ENCODE data around the gene KDM6A.

The KDM6A gene

GRCh38 chrX:44914532-44915198 is 41.7 kb downstream of the KDM6A start:
- no peak for TF ChIP-seq ZFX (IDR thresholded peaks at IDR 0.05; ENCODE audit: borderline replicate concordance)
- TF ChIP-seq, protein P1, sequence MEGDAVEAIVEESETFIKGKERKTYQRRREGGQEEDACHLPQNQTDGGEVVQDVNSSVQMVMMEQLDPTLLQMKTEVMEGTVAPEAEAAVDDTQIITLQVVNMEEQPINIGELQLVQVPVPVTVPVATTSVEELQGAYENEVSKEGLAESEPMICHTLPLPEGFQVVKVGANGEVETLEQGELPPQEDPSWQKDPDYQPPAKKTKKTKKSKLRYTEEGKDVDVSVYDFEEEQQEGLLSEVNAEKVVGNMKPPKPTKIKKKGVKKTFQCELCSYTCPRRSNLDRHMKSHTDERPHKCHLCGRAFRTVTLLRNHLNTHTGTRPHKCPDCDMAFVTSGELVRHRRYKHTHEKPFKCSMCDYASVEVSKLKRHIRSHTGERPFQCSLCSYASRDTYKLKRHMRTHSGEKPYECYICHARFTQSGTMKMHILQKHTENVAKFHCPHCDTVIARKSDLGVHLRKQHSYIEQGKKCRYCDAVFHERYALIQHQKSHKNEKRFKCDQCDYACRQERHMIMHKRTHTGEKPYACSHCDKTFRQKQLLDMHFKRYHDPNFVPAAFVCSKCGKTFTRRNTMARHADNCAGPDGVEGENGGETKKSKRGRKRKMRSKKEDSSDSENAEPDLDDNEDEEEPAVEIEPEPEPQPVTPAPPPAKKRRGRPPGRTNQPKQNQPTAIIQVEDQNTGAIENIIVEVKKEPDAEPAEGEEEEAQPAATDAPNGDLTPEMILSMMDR (IDR thresholded peaks at IDR 0.05), result no peak
- no peak overlapping the region for H3K27ac ChIP-seq

- H3K27ac ChIP-seq, result no peak overlapping the region
- TF ChIP-seq ZFX (IDR thresholded peaks at IDR 0.05; ENCODE audit: borderline replicate concordance), result no peak
- TF ChIP-seq, protein P1 (IDR thresholded peaks at IDR 0.05), result no peak
Observed at GRCh38 chrX:44915361-44915868, 42.4 kb downstream of the KDM6A start.

DNA sequence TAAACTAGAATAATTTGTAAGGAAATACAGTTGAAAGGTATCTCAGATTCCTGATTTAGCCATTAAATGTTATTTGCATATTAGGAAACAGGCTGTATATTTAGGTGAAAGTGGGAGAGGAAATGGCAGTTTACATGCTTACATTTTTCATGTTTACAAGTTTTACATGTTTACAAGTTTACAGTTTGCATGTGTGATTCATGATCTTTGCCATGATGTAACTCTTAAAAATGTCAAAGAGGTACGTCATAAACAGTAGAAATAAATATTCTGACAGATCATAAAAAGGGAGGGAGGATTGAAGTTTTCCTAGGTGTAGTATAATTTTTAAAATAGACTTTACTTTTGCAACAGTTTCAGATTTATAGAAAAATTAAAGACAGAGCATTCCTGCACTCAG is 45.7 kb downstream of the KDM6A start:
- TF ChIP-seq, protein P1 (IDR thresholded peaks at IDR 0.05), result no peak
- TF ChIP-seq ZFX (IDR thresholded peaks at IDR 0.05; ENCODE audit: borderline replicate concordance), result no peak
- no peak overlapping the region for H3K27ac ChIP-seq

- no peak overlapping the region for H3K27ac ChIP-seq
Observed at GRCh38 chrX:44922980-44923379, 50.0 kb downstream of the KDM6A start.

GRCh38 chrX:44927398-44927797 is 54.4 kb downstream of the KDM6A start:
- no peak for TF ChIP-seq ZFX (IDR thresholded peaks at IDR 0.05; ENCODE audit: borderline replicate concordance)
- TF ChIP-seq, protein P1 (IDR thresholded peaks at IDR 0.05), result no peak
- H3K27ac ChIP-seq, result no peak overlapping the region

More at GRCh38 chrX:44922980-44923379, 50.0 kb downstream of the KDM6A start:
- TF ChIP-seq, protein P1 (IDR thresholded peaks at IDR 0.05), result no peak
- TF ChIP-seq ZFX (IDR thresholded peaks at IDR 0.05; ENCODE audit: borderline replicate concordance), result no peak

DNA sequence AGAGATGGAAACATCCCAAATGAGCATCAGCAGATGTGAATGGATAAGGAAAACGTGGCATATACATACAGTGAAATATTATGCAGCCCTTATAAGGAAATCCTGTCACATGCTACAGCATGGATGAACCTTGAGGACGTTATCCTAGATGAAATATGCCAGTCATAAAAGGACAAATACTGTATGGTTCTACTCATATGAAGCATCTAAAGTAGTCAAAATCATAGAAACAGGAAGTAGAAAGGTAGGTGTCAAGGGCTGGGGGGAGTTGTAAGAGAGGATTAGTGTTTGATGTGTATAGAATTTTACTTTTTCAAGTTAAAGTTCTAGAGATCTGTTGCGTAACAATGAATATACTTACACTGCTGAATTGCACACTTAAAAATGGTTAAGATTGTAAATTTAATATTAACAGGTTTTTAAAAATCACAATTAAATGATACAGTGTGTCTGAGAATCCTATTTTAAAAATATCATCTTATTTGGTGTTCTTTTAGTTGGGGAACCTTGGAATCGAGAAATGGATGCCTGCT is 58.5 kb downstream of the KDM6A start:
- no peak for TF ChIP-seq ZFX (IDR thresholded peaks at IDR 0.05; ENCODE audit: borderline replicate concordance)
- TF ChIP-seq, protein P1 (IDR thresholded peaks at IDR 0.05), result no peak
- no peak overlapping the region for H3K27ac ChIP-seq

- H3K27ac ChIP-seq, result no peak overlapping the region
- TF ChIP-seq ZFX (IDR thresholded peaks at IDR 0.05; ENCODE audit: borderline replicate concordance), result no peak
- TF ChIP-seq, protein P1 (IDR thresholded peaks at IDR 0.05), result no peak
Observed at GRCh38 chrX:44935172-44935571, 62.2 kb downstream of the KDM6A start.

Measured in 22Rv1 (cell line).